Measurements from ENCODE around the gene CDRT15L2. TPM values are rescaled to one million over a fixed set of nuclear protein-coding genes. Genes with fewer than 3 reads are reported as not detected.
A peak's percentile ranks its signal among the peaks of the same experiment; 100 is the strongest.
"Not testable (repeated sequence)": the region's sequence is repeated elsewhere in the genome, so short reads cannot be mapped to it uniquely, and the experiment has no call there.

Gene CDRT15L2
- polyA plus RNA-seq, 12 donors: not detected

DNA sequence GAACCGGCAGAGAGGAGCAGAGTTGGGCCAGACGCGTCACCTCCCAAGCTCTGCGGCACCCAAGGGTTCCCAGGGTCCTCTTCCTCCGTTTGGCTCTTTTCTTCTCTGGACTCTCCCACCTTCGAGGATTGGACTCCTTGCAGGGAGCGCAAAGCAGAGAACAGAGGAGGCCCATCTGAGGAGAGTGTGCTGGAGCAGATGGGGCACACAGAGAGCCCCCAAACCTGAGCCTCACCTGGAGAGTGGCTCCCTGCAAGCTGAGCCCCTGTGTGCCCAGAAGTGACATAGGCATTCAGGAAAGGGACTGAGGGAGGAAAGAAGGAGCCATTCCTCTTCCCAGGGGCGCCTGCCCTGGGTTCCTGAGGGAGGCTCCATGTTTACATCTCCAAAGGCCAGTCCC lies 6.3 kb upstream of the CDRT15L2 start:
- not testable (repeated sequence) for DNase-seq

DNA sequence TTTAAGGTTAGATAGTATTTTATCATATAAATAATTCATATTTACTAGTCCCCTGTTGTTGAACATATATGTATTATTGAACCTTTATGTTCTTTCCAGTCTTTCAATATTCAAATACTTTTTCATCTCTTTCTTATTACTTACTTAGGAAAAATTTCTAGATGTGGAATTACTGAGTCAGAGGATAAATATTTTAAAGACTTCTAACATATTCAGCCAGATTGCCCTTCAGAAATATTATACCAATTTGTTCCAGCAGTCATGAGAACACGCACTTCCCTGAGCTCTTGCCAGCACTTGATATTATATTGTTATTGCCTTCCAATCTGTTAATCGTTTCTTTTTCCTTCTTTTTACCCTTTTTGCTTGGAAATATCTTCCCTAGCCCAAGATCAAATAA lies 4.5 kb upstream of the CDRT15L2 start:
- DNase-seq: peak; percentile 3

DNA sequence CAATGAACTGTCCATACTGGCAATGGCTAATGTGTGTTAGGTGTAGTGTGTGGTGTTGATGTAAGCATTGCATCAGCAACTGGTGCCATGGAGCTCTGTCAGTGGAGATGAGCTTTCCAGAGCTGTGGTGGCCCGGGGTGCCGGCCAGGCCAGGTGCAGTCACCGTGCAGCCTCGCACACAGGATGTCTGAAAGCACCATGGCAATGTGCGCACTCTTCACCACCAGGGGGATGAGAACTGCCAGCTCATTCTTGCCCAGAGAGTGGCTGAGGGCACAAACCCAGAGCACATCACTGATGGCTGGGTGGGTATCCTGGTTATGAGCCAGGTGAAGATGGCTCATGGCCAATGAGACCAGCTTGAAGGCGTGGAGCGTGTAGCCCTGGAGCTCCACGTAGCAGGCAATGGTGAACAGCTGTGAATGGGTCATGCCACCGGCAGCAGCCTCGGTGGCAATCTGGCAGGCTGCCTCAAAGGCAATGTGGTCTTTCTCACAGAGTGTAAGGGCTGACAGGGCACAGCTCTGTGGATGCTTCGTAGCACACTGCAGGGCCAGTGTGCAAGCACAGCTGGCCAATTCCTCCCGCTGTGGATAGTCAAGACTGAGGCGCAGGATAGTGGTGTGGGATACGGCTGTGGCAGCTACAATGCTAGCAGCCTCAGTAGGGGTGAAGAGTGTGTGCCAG lies 4.5 kb downstream of the CDRT15L2 start:
- DNase-seq: not testable (repeated sequence)

DNA sequence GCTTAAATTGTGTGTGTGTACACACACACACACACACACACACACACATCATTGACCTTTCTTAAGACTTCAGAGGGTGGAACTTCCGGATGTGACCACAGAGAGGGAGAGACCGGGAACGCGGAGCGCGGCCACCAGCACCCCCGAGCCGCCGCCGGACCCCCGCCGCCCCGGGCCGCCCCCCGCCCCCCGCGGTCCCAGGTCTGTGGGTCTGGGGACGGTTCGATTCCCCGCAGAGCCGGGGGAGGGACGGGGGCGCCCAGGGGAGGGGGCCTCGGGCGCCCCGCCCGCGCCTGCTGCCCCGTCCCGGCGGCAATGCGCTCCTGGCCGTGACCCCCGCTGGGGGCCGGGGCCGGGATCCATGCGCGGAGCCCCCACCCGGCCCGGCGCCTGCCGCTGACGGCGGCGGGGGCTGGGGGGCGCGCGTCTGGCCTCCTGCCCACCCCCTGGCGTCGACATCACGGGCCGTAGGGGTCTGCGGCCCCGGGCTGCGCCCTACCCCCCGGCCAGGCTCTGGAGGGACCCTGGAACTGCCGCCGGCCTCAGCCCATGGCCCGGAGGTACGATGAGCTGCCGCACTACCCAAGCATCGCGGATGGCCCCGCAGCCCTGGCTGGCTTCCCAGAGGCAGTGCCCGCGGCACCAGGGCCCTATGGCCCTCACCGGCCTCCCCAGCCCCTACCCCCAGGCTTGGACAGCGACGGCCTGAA lies 9.4 kb downstream of the CDRT15L2 start:
- peak; percentile 13 for DNase-seq

DNA sequence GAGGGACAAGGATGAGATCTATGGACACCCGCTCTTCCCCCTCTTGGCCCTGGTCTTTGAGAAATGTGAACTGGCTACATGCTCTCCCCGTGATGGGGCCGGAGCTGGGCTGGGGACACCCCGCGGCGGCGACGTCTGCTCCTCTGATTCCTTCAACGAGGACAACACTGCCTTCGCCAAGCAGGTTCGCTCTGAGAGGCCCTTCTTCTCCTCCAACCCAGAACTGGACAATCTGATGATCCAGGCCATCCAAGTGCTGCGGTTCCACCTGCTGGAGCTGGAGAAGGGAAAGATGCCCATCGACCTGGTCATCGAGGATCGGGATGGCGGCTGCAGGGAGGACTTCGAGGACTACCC lies 9.9 kb downstream of the CDRT15L2 start:
- DNase-seq: not testable (repeated sequence)

GRCh38 chr17:20591040-20591439 lies 11.5 kb downstream of the CDRT15L2 start:
- DNase-seq: not testable (repeated sequence)

- not testable (repeated sequence) for DNase-seq
Measured at GRCh38 chr17:20605568-20605967, 26.0 kb downstream of the CDRT15L2 start.

- not testable (repeated sequence) for DNase-seq
Measured at GRCh38 chr17:20609490-20609889, 30.0 kb downstream of the CDRT15L2 start.

DNA sequence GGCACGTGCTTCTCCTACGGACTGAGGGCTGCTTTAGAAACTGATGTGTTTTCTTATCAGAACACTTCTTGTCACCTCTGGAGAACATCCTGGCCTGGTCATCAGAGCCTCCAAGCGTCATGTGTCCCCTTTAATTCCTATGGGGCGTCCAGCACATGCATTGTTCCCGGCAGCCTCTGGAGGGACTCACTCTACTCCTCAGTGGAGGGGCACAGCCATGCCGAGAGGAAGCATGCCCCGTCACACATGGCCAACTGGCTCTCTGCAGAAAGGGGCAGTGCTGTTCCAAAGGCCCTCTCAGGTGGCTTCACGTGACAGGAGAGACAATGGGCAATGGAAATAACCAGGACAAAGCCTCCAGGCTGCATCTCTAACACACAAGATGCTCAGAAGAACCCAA lies 31.8 kb downstream of the CDRT15L2 start:
- DNase-seq: no peak

- DNase-seq: no peak
Measured at GRCh38 chr17:20612635-20613034, 33.1 kb downstream of the CDRT15L2 start.

GRCh38 chr17:20613248-20613647 lies 33.7 kb downstream of the CDRT15L2 start:
- DNase-seq: no peak

DNA sequence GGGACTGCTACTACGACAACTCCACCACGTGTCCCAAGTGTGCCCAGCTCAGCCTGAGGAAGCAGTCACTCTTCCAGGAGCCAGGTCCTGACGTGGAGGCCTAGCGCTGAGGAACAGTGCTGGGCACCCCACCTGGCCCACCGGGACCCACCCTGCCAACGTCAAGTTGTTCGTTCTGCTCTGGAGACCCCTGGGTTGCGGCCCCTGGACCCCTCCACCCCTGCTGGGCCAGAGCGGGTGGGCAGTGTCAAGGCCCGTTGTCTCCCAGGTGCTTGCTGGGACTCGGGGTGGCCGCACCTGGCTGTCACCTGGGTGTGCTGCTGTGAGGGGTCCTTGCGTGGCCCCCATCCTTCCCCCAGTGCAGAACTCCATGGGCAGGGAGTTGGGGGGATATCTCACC lies 34.4 kb downstream of the CDRT15L2 start:
- no peak for DNase-seq

GRCh38 chr17:20615461-20615860 lies 35.9 kb downstream of the CDRT15L2 start:
- not testable (repeated sequence) for DNase-seq

Other genes starting within 250 kb of the CDRT15L2 start
- under 1 TPM in 1 of 12 donors, not detected in 11; 0.69 TPM for gene LGALS9B, start 112.2 kb upstream of the CDRT15L2 start, polyA plus RNA-seq (ENCODE audit: insufficient read length in 12 of 12)